Mucosa of descending colon (tissue), 3 donors: Measurements from ENCODE around the gene IQCB1. TPM values are rescaled to one million over a fixed set of nuclear protein-coding genes. Genes with fewer than 3 reads are reported as not detected.

ENCODE experiments used
- ATAC-seq: fragments of 200-7000 bp; cut with Tn5 transposase; one replicate; pipeline ENCODE4 v1.9.1; 2020; ENCODE audit warnings: mild to moderate bottlenecking, moderate library complexity
- DNase-seq, 3 donors: peaks; one replicate each; pipeline ENCODE4 v3.0.0-alpha.2; 2020
- H3K36me3 ChIP-seq: fragments of 200-600 bp; one replicate; pipeline ENCODE4 v1.8.0; 2021; ENCODE audit warnings: low read depth, mild to moderate bottlenecking
- H3K4me1 ChIP-seq: fragments of 200-600 bp; one replicate; pipeline ENCODE4 v1.8.0; 2021; ENCODE audit warnings: low read depth, mild to moderate bottlenecking
- H3K4me3 ChIP-seq: fragments of 200-600 bp; one replicate; pipeline ENCODE4 v1.8.0; 2021; ENCODE audit warnings: mild to moderate bottlenecking
- H3K9me3 ChIP-seq: fragments of 200-600 bp; one replicate; pipeline ENCODE4 v1.8.0; 2021; ENCODE audit warnings: mild to moderate bottlenecking
- intact Hi-C, 2 donors: fragments of 100-400 bp; cut with DNase I in 1 of 2; cut with micrococcal nuclease in 1 of 2; formaldehyde crosslinking; loops; one replicate each; pipeline versions ENCODE4 v1.11.0 to v1.11.1; 2022; cut with DNase I, micrococcal nuclease
- total RNA-seq, 3 donors: library from RNA; stranded (reverse); fragmentation: NEBNext Ultra II Directional in 2 of 3; extraction: Animal tissue kit (Norgen Biotek cat#: 25700) in 2 of 3; gene quantifications; one replicate each; pipeline versions ENCODE4 v1.2.1 to v1.2.4, GENCODE V29; 2021 to 2023
- TF ChIP-seq, protein P1 (sequence below): fragments of 200-600 bp; IDR thresholded peaks from one replicate; pipeline ENCODE4 v1.8.0; 2022; ENCODE audit warnings: antibody characterized with exemption, mild to moderate bottlenecking
- donor health status: DM: no; HTN: no; CAD: no; lungs with moderate emphysema.
- donor health status: DM: no; HTN: no; CAD: no.
- donor health status: DM: no; HTN: yes; CAD: no.

The IQCB1 gene
- total RNA-seq, 3 donors from 2014 or later = 14.5 to 25.1 (median 22.2) TPM

DNA sequence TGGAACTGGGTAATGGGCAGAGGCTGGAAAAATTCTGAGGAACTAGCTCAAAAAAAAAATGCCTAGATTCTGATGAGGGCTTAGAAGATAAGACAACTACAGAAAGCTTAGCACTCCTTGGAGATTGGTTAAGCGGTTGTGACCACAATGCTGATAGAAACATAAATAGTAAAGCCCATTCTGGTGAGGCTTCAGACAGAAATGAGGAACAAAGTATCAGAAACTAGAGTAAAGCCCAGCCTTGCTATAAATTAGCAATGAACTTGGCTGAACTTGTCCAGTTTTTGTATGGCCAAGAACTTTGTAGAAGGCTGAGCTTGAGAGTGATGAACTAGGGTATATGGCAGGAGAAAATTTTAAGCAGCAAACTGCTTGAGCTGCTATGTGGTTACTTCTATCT, 110.7 kb downstream of the IQCB1 start:
- no peaks in the 10 kb centered on the region for H3K9me3 ChIP-seq
- no peaks in the 10 kb centered on the region for H3K4me1 ChIP-seq
- DNase-seq (no peak), ATAC-seq (no peak)
- TF ChIP-seq, protein P1, sequence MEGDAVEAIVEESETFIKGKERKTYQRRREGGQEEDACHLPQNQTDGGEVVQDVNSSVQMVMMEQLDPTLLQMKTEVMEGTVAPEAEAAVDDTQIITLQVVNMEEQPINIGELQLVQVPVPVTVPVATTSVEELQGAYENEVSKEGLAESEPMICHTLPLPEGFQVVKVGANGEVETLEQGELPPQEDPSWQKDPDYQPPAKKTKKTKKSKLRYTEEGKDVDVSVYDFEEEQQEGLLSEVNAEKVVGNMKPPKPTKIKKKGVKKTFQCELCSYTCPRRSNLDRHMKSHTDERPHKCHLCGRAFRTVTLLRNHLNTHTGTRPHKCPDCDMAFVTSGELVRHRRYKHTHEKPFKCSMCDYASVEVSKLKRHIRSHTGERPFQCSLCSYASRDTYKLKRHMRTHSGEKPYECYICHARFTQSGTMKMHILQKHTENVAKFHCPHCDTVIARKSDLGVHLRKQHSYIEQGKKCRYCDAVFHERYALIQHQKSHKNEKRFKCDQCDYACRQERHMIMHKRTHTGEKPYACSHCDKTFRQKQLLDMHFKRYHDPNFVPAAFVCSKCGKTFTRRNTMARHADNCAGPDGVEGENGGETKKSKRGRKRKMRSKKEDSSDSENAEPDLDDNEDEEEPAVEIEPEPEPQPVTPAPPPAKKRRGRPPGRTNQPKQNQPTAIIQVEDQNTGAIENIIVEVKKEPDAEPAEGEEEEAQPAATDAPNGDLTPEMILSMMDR = no peak
- H3K36me3 ChIP-seq = peaks cover 12% of the 10 kb centered on the region
- H3K4me3 ChIP-seq = no peak overlapping the region
- intact Hi-C loops = no loop called here

DNA sequence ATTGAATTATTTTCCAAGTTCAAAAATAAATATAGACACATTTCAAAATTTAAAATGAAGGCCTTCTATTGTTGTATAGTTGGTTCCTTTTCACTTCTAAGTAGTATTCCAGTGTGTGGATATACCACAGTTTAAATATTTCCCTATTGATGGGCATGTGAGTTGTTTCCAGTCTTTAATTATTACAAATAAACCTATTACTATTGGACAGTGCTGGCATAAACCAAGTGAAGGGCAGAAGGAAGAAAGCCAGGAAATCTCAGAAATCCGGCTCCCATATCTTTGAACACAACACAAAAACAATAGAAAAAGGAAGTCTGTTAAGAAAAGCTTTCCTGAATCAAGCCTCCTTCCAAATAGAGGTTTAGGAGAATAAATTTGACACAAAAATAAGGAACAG, 111.4 kb downstream of the IQCB1 start:
- Histone ChIP-seq H3K4me1 (no peaks in the 10 kb centered on the region), H3K36me3 (peaks cover 12% of the 10 kb centered on the region), H3K4me3 (no peak overlapping the region), H3K9me3 (no peaks in the 10 kb centered on the region)
- no peak for ATAC-seq
- intact Hi-C loops = no loop called here
- TF ChIP-seq, protein P1 = no peak
- DNase-seq = no peak

DNA sequence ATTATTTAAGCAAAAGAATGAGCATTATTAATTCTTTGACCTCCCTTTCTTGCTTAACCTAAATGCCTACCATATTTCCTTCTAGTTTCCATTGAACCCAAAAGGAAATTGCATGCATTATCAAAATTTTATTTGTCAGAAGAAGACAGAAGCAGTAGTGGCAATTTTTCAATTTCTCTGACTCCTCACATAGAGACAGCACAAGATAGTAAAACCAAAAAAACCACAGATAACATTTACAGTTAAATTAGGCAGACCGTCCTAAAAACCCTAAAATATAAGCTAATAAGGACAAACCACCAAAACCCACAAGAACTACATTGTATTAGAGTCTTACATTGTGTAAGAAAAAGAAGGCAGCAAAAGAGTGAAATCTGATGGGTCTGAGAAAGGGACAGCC, 112.4 kb downstream of the IQCB1 start:
- DNase-seq (no peak), ATAC-seq (no peak)
- Histone ChIP-seq H3K9me3 (no peaks in the 10 kb centered on the region), H3K4me3 (no peak overlapping the region), H3K4me1 (no peaks in the 10 kb centered on the region), H3K36me3 (peaks cover 19% of the 10 kb centered on the region)
- TF ChIP-seq, protein P1 = no peak
- intact Hi-C loops = no loop called here

DNA sequence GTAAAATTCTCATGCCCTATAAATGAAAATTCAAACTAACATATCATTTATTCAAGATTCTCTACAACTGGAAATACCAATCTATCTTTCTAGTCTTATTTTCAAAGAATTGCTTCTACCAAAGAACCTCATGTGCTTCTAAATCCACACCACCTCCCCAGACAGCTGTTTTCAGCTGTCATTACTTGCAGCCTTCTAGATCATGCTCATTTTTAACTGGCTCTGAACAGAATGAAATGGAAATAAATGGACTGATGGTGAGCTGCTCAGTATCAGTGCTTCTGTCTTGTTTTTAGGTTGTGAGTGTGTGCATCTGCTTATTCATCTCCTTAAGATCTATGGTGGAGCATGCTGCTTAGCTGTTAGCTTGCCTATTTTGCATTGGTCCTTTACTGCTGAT, 114.7 kb downstream of the IQCB1 start:
- ATAC-seq = no peak
- no peak overlapping the region for H3K4me3 ChIP-seq
- no peak for DNase-seq
- no peaks in the 10 kb centered on the region for H3K4me1 ChIP-seq
- no peaks in the 10 kb centered on the region for H3K9me3 ChIP-seq
- intact Hi-C loops = no loop called here
- TF ChIP-seq, protein P1 = no peak
- peaks cover 17% of the 10 kb centered on the region for H3K36me3 ChIP-seq

Other genes with a start within 250 kb of the IQCB1 start
- under 1 TPM in 1 of 3 donors, not detected in 2; 0.10 TPM for gene FBXO40, start 241.7 kb downstream of the IQCB1 start, total RNA-seq
- 10 to 100 TPM in 2 of 3 donors, 1 to 10 TPM in 1; 8.8 to 32.1 (median 23.5) TPM for gene HCLS1, start 174.2 kb downstream of the IQCB1 start, total RNA-seq
- 10 to 100 TPM; 65.1 to 86.9 (median 71.6) TPM for gene GOLGB1, start 85.3 kb downstream of the IQCB1 start, total RNA-seq
- gene EAF2, start 149 bp upstream of the IQCB1 start, total RNA-seq = 1 to 10 TPM; 5.6 to 8.9 (median 6.7) TPM
- 1 to 10 TPM; 4.3 to 8.6 (median 4.5) TPM for gene SLC15A2, start 59.3 kb upstream of the IQCB1 start, total RNA-seq
- gene ILDR1, start 187.2 kb upstream of the IQCB1 start, total RNA-seq = 10 to 100 TPM; 10.9 to 36.8 (median 17.2) TPM
- 1 to 10 TPM; 3.7 to 5.8 (median 5.1) TPM for gene CD86, start 220.3 kb upstream of the IQCB1 start, total RNA-seq